ENCODE data around the gene SYDE2.
"Not testable (repeated sequence)": the region's sequence is repeated elsewhere in the genome, so short reads cannot be mapped to it uniquely, and the experiment has no call there.

SYDE2 gene, protein sequence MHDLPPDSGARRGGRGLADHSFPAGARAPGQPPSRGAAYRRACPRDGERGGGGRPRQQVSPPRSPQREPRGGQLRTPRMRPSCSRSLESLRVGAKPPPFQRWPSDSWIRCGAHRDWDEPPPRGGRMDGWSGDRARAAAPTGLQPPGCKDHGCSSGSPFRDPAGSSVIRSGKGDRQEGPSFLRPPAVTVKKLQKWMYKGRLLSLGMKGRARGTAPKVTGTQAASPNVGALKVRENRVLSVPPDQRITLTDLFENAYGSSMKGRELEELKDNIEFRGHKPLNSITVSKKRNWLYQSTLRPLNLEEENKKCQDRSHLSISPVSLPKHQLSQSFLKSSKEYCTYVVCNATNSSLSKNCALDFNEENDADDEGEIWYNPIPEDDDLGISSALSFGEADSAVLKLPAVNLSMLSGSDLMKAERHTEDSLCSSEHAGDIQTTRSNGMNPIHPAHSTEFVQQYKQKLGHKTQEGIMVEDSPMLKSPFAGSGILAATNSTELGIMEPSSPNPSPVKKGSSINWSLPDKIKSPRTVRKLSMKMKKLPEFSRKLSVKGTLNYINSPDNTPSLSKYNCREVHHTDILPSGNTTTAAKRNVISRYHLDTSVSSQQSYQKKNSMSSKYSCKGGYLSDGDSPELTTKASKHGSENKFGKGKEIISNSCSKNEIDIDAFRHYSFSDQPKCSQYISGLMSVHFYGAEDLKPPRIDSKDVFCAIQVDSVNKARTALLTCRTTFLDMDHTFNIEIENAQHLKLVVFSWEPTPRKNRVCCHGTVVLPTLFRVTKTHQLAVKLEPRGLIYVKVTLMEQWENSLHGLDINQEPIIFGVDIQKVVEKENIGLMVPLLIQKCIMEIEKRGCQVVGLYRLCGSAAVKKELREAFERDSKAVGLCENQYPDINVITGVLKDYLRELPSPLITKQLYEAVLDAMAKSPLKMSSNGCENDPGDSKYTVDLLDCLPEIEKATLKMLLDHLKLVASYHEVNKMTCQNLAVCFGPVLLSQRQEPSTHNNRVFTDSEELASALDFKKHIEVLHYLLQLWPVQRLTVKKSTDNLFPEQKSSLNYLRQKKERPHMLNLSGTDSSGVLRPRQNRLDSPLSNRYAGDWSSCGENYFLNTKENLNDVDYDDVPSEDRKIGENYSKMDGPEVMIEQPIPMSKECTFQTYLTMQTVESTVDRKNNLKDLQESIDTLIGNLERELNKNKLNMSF

DNA sequence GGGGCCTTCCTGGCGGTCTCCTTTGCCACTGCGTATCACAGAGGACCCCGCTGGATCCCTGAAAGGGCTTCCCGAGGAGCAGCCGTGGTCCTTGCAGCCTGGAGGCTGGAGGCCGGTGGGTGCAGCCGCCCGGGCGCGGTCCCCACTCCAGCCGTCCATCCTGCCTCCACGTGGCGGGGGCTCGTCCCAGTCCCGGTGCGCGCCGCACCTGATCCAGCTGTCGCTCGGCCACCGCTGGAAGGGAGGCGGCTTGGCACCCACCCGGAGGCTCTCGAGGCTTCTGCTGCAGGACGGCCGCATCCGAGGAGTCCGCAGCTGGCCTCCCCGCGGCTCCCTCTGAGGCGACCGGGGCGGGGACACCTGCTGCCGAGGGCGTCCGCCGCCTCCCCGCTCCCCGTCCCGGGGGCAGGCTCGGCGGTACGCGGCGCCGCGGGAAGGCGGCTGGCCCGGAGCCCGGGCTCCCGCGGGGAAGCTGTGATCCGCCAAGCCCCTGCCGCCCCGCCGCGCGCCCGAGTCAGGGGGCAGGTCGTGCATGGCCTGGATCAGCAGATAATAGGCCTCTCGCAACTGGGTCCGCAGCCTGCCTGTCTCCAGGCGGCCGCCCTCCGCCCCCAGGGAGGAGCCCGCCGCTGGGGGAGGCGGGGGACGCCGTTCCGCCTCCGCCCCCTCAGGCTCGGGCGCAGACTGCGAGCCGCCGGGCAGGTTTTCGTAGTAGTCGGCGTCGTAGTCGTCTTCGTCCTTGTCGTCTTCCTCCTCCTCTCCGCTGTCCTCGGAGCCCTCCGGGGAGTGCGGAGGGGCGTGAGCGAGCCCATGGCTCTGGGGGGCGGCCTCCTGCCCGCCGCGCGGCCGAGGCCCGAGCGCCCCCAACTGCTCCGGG lies at the start of gene SYDE2:
Gene SYDE2 (minus strand): TSS at position 554 of the 877 bp plus-strand sequence. CDS start 20 bp downstream, at position 534.
- peak; percentile 57 for DNase-seq

DNA sequence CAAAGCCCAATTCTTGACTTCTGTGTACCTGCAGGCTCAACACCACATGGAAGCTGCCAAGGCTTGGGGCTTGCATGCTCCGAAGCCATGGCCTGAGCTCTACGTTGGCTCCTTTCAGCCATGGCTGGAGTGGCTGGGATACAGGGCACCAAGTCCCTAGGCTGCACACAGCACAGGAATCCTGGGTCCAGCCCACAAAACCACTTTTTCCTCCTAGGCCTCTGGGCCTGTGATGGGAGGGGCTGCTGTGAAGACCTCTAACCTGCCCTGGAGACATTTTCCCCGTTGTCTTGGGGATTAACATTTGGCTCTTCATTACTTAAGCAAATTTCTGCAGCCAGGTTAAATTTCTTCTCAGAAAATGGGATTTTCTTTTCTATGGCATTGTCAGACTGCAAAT lies 48.2 kb upstream of the SYDE2 start:
- not testable (repeated sequence) for DNase-seq

DNA sequence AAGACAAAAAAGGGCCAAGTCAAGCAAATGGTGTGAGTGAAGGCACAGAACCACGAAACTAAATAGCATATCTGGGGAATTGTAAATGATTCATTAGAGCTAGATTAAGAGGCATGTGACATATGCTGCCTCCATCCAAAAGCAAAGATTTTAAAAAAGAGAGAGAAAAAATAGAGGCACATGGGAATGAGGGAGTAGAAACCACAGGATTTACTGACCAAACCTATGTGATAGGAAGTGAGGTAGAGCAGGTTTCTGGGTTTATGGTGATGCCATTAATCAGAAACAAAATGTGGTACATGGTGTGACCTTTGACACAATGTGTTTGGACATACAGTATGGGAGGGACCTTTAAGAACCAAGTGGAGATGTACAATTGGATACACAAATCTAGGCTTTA lies 45.1 kb upstream of the SYDE2 start:
- DNase-seq = no peak

DNA sequence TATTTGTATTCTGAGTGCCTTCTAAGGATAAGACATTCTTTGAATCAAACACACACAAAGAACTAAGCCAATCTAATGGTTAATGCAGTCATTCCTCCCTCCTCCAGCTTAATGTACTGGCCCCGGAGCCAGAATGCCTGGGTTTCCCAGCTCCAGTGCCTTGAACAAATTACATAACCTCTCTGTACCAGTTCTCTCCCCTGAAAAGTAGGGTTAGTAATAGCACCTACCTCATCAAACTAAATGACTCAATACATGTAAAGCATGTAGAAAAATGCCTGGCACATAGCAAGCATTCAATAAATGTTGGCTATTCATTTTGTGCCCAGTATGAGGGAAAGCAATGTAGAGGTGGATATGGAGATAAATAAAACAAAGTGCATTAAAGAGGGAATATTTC lies 44.6 kb upstream of the SYDE2 start:
- no peak for DNase-seq

DNA sequence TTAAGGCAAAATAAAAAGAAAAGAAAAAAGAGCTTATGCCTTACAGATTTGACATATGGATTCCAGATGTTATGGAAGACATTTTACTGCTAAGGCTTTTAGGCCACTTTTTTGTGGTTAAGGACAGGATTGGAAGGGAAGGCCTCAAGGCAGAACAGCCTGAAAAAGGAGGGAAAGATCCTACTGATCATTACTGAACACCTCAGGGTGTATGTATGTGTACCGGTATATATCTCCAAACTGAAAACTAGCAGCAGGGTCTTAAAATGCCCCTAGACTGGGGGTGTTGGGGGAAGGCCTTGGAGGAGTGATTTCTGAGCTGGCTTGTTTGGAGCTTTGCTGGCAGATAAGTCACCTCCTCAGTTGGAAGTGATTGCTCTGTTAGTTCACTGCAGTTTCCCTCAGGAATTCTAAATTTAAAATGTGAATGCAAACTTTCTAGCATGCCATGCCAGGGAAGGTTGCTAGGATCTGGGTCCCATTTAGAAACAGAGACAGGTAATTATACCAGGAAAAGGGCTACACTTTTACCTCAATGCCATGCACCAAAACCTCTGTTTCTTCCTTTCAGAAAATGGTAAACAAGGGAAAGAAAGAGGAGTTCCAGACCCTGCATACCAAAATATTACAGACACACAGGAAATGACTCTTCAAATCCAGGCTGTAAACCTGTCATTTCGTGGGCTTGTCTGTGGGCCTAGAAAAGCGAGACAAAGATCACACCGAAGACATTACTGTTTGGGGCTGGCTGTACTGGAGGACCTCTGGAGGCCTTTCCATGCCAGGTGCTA lies 43.6 kb upstream of the SYDE2 start:
- DNase-seq = no peak

DNA sequence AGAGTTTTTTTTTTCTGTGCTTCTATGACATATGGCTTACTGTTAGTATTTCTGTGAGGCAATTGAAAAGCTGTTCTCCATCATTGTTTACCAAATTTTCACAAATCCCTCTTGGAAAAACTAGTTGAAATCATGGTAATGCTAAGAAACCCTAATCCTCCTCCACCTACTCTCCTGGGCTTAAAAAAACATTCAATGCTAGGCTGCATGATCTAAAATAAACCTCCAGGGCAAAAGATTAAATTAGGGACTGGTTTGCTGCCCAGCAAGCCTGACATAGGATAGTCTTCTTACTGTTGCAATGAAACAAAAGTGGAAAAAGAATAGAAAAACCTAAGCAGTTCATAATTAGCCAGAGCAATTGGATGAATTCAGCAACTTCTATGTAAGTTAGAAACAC lies 42.6 kb upstream of the SYDE2 start:
- DNase-seq = no peak

DNA sequence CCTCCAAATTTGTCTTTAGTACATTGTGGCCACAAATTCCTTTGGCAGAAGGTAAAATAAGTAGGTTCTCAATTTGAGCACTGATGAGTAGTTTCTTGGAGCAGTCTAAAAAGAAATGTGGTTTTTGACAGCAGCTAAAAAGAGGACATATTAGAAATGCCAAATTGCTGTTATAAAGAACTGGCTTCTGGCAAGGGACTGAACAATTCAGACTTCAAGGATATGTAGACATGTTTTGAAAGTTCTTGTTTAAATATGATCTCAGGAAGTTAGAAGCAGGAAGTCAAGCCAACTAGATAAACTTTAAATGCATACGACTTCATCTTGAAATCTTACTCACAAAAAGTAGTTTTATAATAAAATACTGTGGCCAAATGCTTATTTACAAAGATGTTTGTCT lies 39.8 kb upstream of the SYDE2 start:
- DNase-seq = no peak

DNA sequence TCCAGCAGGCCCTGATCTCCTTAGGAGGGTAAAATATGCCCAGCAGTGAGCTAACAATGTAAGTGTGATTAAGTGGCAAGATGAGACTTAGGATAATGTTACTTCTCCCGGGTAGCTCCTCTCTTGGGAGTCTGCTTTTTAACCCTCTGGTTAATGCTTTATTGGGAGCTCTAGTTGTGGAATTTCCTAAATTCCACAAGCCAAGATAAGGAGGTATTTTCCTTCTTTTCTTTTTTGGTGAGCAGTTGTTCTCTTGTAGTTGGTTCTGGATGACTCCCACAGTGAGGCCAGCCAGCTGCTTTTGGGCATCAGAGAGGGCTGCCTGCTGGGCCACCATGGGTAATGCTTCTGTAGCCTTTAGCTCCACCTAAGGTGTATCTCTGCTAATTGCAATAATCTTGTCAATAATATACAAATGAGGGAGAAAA lies 39.4 kb upstream of the SYDE2 start:
- DNase-seq = peak; percentile 8

DNA sequence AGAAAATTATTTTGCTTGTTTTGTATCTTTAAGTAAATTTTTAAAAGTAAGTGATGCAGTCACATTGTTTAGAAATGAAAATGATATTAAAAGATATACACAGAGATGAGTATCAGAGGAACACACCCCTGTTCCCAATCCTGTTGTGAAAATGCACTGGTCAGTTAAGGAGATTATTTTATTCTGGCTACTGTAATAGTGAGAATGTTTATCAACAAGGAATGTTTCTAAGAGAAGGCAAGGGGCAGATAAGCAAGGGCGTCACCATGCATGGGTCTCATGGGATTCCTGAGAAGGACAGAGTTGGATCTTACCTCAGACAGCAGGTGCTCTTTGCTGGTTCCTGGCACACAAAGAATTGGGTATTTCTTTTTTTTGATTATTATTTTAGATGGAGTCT lies 36.8 kb upstream of the SYDE2 start:
- DNase-seq = no peak

DNA sequence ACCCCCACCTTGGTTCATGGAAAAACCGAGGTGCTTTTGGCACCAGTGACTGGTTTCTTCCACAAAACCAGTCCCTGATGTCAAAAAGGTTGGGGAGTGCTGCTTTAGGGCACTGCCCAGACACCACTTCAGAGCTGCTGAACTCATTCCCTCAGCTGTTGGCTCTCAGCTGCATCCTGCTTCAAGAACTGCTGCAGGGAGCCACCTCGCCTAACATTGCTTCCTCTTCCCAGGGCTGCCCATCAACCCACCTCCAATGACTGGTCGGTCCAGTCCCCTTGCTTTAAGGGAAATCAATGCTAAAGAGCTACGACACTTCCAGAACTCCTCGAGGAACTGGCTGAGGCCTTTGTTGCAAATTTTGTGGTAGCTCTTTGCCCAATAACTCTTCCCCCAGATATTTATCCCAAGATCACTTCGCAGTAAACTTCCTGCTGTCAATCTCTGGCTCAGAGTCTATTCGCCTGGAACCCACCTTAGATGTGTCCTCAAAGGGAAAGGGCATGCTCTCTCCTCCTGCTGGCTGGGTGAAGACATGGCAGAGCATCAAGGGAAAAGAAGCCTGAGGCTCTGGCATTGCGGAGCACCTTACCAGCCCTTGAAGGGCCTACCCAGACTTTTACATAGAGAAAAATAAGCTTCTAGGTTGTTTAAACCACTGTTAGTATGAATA lies 29.6 kb upstream of the SYDE2 start:
- no peak for DNase-seq

DNA sequence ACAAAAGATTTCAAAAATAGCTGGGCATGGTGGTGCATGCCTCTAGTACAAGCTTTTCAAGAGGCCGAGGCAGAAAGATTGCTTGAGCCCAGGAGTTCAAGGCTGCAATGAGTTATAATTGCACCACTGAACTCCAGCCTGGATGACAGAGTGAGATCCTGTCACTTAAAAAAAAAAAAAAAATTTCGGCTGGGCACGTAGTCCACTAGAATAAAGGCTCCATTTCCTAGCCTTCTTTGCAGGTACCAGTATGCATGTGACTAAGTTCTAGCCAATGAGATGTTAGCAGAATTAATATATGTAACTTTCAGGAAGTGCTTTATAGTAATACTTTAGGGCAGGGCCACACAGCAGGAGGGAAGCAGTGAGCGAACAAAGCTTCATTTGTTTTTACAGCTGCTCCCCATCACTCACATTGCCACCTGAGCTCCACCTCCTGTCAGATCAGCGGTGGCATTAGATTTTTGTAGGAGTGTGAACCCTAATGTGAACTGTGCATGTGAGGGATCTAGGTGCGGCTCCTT lies 28.8 kb upstream of the SYDE2 start:
- DNase-seq = no peak

DNA sequence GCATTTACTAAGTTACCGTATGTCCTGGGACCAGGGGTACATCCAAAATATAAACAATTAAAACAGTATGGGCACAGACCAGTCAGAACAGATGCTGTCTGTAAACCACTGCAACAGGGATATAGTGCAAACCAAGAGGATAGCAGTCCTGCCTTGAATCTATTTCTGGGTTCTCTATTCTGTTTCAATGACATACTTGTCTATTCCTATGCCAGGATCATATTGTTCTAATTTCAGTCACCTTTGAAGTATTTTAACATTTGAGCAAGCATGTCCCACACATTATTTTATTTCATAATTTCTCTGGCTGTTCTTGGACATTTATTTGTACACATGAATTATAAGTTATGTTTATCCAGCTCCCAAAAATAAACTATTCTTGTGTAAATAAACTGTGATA lies 28.2 kb upstream of the SYDE2 start:
- no peak for DNase-seq

DNA sequence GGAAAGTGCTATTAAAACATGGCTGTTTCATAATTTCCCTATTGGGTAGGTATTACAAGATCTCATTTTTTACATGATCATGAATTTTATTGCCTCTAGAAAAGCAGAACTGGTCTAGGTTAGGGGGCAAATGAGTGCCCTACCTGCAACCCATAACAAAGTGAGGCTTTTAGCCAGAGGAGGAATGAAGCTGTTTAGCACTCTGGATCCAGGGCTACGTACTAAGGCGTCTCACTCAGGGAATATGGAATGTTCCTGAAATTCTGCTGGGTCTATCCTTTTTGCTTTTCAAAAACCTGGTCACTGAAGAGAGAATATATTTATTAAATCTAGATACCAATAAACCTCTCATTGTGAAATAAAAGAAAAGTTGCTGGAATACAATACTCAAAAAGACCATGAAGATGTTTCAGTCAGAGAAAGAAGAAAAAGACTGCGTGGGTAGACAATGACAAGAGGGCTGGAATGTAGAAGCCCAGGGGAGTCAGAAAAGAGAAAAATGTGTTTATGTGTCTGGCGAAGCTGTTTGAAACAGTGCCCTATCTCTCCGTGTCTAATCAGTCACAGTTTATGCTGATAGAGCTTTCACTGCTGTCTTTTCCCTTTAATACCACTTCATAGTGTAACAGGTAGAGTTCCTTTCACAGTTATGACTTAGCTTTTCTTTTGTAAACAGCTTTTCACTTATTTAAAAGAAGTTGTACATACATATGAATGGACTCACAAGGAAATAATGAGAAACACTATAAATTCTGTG lies 25.0 kb upstream of the SYDE2 start:
- no peak for DNase-seq

DNA sequence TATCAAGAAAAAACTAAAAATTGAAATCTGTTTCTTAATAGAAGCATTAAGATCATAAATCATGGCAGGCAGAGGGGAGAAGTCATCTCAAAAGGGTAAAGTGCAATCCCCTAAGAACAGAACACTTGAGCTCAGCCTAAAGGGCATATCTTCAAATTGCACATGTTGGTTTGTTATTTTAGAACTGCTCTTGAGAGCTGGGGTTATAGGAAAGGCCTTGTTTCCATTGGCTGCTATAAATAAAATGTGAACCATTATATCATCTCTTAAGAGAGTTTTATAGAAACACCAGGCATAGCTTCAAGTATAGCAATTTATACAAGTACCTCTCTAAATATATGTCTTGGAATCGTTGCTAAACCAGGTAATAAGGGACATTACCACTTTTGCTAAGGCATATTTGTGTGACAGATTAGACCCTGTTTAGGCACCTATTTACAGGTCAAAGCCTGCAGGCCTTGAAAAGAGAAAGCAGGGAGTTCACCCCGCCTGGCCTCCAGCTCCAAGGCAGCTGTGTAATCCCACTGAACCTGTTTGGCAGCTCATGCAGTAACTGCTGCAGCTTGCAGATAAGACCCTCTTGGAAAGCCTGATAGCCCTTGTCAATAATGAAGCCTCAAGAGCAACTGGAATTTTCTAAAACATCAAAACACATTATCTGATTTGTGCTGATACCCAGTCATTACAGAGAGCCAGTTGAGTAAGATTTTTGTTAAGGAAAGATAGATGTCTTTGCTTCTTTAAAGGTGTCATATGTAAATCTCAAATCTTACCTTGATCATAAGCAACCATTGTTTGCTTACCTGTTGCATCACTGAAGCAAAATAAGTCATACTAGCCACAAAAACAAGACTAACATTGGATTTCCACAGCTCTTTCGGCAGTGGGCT lies 24.2 kb upstream of the SYDE2 start:
- peak; percentile 50 for DNase-seq

DNA sequence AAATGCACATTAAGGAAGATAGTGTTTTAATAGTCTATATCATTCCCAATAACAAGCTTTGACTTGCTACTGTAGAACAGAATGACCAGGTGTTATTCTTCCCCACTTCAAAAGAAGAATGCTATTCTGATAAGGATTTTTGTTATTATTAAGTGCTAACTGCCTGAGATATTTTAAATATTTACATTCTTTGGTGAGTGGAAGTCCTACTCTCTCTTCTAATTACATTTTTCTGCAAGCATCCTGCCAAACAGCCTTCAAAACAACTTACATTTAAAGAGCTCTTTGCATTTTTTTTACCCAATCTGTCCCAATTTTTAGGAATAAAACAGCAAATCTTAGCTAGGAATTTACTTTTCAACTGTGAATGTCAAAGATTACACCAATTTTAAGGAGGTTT lies 23.5 kb upstream of the SYDE2 start:
- no peak for DNase-seq

DNA sequence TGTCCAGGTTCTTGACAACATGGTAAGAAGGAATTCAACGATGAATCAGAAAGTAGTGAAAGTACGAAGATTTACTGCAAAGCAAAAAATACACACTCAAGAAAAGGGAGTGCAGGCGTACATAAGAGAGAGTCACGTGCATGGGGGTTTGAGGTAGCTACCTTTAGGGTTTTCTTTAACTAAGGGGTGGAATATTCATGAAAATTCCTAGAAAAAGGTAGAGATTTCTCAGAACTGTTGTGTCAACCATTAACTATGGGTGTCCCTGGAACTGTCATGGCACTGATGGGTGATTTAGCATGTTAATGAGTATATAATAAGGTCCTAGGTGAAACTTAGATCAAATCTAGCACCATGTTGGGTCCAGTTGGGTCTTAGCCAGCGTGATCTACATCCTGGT lies 22.5 kb upstream of the SYDE2 start:
- DNase-seq = no peak

DNA sequence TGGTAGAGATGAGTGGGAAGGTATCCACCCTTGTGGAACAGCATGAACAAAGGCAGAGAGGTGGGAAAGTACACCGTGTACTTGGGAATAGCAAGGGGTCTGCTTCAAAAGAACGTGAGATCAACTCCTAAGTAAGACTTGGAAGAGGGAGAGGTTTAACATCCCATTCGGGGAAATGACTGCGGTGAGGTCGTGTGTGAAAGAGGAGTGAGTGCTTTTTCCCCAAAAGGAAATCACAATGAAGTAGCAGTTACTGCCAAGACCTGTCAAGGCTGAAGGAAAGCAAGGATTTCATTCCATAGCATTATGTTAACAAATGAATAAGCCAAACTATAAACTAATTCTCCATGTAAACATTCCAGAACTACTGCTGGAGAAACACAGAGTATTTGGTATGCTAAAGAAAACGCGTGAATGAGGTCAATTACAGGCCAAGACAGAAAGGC lies 20.0 kb upstream of the SYDE2 start:
- DNase-seq = no peak

DNA sequence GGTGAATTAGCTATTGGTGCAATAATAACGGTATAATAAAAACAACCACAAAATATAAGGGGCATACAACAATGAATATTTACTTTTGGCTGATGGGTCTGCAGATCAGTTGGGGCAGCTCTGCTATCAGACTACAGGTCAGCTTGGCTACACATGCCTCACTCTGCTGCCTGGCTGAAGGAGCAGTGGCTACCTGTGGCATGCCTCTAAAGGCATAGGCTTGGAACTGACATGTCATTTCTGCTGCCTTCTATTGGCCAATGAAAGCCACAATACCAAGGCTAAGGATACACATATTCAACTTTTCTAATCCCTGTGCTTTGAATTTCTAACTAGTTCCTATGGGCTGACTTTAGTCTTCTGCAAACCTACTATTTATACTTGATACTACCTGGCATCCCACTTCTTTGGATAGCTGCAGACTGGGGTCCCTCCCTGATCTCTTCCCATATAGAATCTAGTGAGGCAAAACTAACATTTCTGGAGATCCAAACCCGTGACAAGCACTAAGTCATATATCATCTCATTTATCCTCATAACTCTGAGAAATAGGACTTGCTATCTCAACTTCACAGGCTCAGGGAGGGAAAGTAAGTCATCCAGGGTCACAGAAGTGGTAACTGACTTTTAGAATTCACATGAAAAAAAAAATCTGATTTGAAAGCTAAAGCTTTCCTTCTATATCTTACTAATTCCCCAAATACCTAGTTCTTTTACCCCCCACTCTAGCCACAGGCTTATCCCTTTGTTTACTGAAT lies 19.2 kb upstream of the SYDE2 start:
- DNase-seq = no peak
